Adrenal gland (tissue), 12 donors: ENCODE results near the gene CDK14. TPM values are rescaled to one million over a fixed set of nuclear protein-coding genes. Genes with fewer than 3 reads are reported as not detected.

Experiments used
- DNase-seq, 7 donors: peaks; one replicate each; pipeline ENCODE4 v3.0.0-alpha.2; 2019 to 2020
- H3K27ac ChIP-seq, 5 donors: fragments of 200-600 bp; sonication (generic) in 4 of 5; 1 replicate in 3 of 5; 2 replicates in 2 of 5; pipeline versions ENCODE4 v1.5.1 to v1.8.0; 2016 to 2020; ENCODE audit warnings: mild to moderate bottlenecking in 1 of 5
- H3K27me3 ChIP-seq: fragments of 200-600 bp; 2 replicates; pipeline ENCODE4 v1.8.0; 2021
- H3K36me3 ChIP-seq, 2 donors: fragments of 200-600 bp; replicated peaks in 1 of 2; 1 replicate in 1 of 2; 2 replicates in 1 of 2; pipeline versions ENCODE4 v1.5.1 to v1.8.0; 2018 to 2022
- H3K4me1 ChIP-seq, 2 donors: fragments of 200-600 bp; replicated peaks in 1 of 2; 1 replicate in 1 of 2; 2 replicates in 1 of 2; pipeline versions ENCODE4 v1.5.1 to v1.8.0; 2018 to 2021
- H3K4me3 ChIP-seq, 4 donors: fragments of 200-600 bp; sonication (generic) in 3 of 4; one replicate each; pipeline ENCODE4 v1.5.1; 2016 to 2018
- H3K9me3 ChIP-seq, 3 donors: fragments of 200-600 bp; sonication (generic) in 1 of 3; replicated peaks in 1 of 3; 1 replicate in 2 of 3; 2 replicates in 1 of 3; pipeline versions ENCODE4 v1.5.1 to v1.8.0; 2016 to 2021
- POLR2A ChIP-seq, 2 donors: fragments of 450-650 bp; IDR thresholded peaks; one replicate each; pipeline ENCODE4 v1.6.1; 2017; ENCODE audit warnings: antibody characterized with exemption in 2 of 2, mild to moderate bottlenecking in 2 of 2, moderate library complexity in 1 of 2
- WGBS, 4 donors: extraction: QIAGEN DNeasy Blood & Tissue Kit in 2 of 4; methylation state at CpG; one replicate each; pipeline versions ENCODE4 v1.1.5 to v1.1.7; 2013 to 2017; 5-methylcytosine and 5-hydroxymethylcytosine counted together
- intact Hi-C, 2 donors: fragments of 100-400 bp; cut with DNase I; formaldehyde crosslinking; loops; one replicate each; pipeline versions ENCODE4 v1.14.1 to v1.15.0; 2022 to 2023
- polyA plus RNA-seq, 3 donors: library from polyadenylated mRNA; stranded (reverse); fragments of 200-250 nt in 2 of 3; fragments of 350-450 nt in 1 of 3; fragmentation: Illumina TruSeq in 1 of 3; extraction: RNeasy Lipid Tissue Mini Kit (QIAGEN cat#74804) in 1 of 3; gene quantifications; one replicate each; pipeline ENCODE4 v1.2.3, GENCODE V29; 2013 to 2014
- total RNA-seq, 9 donors: library from RNA; depleted of rRNA in 4 of 9; stranded (reverse); fragments of >200 nt in 4 of 9; fragments of 120-200 nt in 1 of 9; fragmentation: NEBNext Ultra II Directional in 1 of 9; extraction: Animal tissue kit (Norgen Biotek cat#: 25700) in 1 of 9; gene quantifications; one replicate each; pipeline versions ENCODE4 v1.1.0 to v1.2.4, GENCODE V29; 2013 to 2023
- TF ChIP-seq, protein P1 (sequence below), 6 experiments: fragments of 450-650 bp in 4 of 6; fragments of 200-600 bp in 2 of 6; sonication (generic) in 1 of 6; IDR thresholded peaks; 1 replicate in 5 of 6; 2 replicates in 1 of 6; pipeline versions ENCODE4 v1.5.1 to v1.8.0; 2016 to 2021; ENCODE audit warnings: antibody characterized with exemption in 6 of 6, mild to moderate bottlenecking in 2 of 6, moderate library complexity in 1 of 6
- donor health status: healthy with polysubstance abuse.
- donor health status: Bipolar disorder and iron deficiency.
- donor health status: DM: yes; HTN: yes; CAD: no.
- donor health status: DM: no; HTN: no; CAD: no.
- donor health status: DM: no; HTN: no; CAD: no.
- donor health status: DM: yes; HTN: yes; CAD: no.

Gene CDK14
- total and polyA plus RNA-seq, 12 donors, result 1.9 to 14.5 (median 7.6) TPM

- Histone ChIP-seq H3K27me3 (no peaks in the 10 kb centered on the region), H3K9me3 (no peaks in the 10 kb centered on the region), H3K4me3 (no peak overlapping the region), H3K27ac (no peak overlapping the region), H3K36me3 (no peaks in the 10 kb centered on the region), H3K4me1 (no peaks in the 10 kb centered on the region)
- TF ChIP-seq, protein P1, sequence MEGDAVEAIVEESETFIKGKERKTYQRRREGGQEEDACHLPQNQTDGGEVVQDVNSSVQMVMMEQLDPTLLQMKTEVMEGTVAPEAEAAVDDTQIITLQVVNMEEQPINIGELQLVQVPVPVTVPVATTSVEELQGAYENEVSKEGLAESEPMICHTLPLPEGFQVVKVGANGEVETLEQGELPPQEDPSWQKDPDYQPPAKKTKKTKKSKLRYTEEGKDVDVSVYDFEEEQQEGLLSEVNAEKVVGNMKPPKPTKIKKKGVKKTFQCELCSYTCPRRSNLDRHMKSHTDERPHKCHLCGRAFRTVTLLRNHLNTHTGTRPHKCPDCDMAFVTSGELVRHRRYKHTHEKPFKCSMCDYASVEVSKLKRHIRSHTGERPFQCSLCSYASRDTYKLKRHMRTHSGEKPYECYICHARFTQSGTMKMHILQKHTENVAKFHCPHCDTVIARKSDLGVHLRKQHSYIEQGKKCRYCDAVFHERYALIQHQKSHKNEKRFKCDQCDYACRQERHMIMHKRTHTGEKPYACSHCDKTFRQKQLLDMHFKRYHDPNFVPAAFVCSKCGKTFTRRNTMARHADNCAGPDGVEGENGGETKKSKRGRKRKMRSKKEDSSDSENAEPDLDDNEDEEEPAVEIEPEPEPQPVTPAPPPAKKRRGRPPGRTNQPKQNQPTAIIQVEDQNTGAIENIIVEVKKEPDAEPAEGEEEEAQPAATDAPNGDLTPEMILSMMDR (IDR thresholded peaks at IDR 0.05), result no peak
- no peak for TF ChIP-seq POLR2A (IDR thresholded peaks at IDR 0.05)
- DNase-seq, result no peak
- 80 to 87% (median 84%) methylated on average over 2 of the region's 2 CpGs for WGBS, 4 donors
- intact Hi-C loops, result no loop called here
Observed at GRCh38 chr7:90777041-90777440, 180.9 kb downstream of the CDK14 start.

DNA sequence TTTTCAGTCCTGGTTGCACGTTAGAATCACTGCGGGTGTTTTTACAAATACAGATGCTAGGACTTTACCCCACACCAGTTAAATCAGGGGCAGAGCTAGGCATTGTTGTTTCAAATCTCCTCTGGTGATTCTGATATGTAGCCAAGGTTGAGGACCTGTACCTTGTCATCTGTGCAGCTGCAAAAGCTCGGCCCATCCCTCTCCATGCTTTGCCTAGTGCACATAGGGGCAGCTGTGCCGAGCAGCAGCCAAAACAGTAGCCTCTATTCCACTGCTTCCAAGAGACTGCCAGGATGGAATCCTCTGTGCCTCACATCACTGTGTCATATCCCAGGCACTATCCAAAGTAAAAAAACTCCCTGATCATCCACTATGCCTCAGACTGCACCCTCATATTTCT lies 181.3 kb downstream of the CDK14 start:
- Histone ChIP-seq H3K27ac (no peak overlapping the region), H3K27me3 (no peaks in the 10 kb centered on the region), H3K9me3 (no peaks in the 10 kb centered on the region), H3K4me3 (no peak overlapping the region), H3K36me3 (no peaks in the 10 kb centered on the region), H3K4me1 (no peaks in the 10 kb centered on the region)
- TF ChIP-seq, protein P1 (IDR thresholded peaks at IDR 0.05), result no peak
- DNase-seq, result no peak
- 46 to 73% (median 63%) methylated on average over 4 of the region's 4 CpGs for WGBS, 4 donors
- intact Hi-C loops, result no loop called here

DNA sequence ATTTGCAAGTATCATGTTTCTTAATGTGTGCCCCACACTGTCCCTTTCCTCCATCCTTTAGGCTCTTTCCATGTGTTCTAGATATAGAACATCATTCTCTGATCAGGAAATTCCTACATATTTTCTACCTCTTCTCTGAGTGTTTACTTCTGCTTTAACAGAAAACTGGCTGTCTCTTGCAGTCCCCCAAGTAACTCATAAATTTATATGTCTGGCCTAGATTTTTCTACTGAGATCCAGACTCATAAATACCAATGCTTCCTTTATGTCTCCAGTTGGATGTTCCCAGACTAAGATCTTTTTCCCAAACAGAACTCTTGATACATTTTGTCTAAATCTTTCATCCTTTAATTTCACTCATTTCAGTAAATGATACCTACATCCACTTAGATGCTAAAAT lies 181.8 kb downstream of the CDK14 start:
- no peaks in the 10 kb centered on the region for H3K27me3 ChIP-seq
- intact Hi-C loops, result no loop called here
- DNase-seq, result no peak
- no peaks in the 10 kb centered on the region for H3K4me1 ChIP-seq
- no peak for TF ChIP-seq POLR2A (IDR thresholded peaks at IDR 0.05)
- TF ChIP-seq, protein P1 (IDR thresholded peaks at IDR 0.05), result no peak
- H3K9me3 ChIP-seq, result no peaks in the 10 kb centered on the region
- H3K27ac ChIP-seq, result no peak overlapping the region
- no peak overlapping the region for H3K4me3 ChIP-seq
- H3K36me3 ChIP-seq, result no peaks in the 10 kb centered on the region

GRCh38 chr7:90788052-90788451 lies 191.9 kb downstream of the CDK14 start:
- DNase-seq, result no peak

More at GRCh38 chr7:90788052-90788451, 191.9 kb downstream of the CDK14 start:
- no peak overlapping the region for H3K27ac ChIP-seq
- H3K27me3 ChIP-seq, result no peaks in the 10 kb centered on the region
- intact Hi-C loops, result no loop called here
- H3K36me3 ChIP-seq, result no peaks in the 10 kb centered on the region
- WGBS, 4 donors, result 68 to 92% (median 82%) methylated on average over 4 of the region's 4 CpGs
- TF ChIP-seq, protein P1 (IDR thresholded peaks at IDR 0.05), result no peak
- TF ChIP-seq POLR2A (IDR thresholded peaks at IDR 0.05), result no peak
- H3K4me3 ChIP-seq, result no peak overlapping the region
- H3K4me1 ChIP-seq, result no peaks in the 10 kb centered on the region
- no peaks in the 10 kb centered on the region for H3K9me3 ChIP-seq
